K562 (cell line): ENCODE measurements around the gene PIGH. TPM values are rescaled to one million over a fixed set of nuclear protein-coding genes. Genes with fewer than 3 reads are reported as not detected.

Experiments used
- ATF2 ChIP-seq: sonication (generic); formaldehyde crosslinking; IDR thresholded peaks from 2 replicates; pipeline ENCODE4 v1.8.1; 2022; ENCODE audit warnings: missing genetic modification reagents
- CHCHD3 ChIP-seq: fragments of 250-450 bp; sonication (Bioruptor Pico); IDR thresholded peaks from 2 replicates; pipeline ENCODE4 v2.1.2; 2022; ENCODE audit warnings: mild to moderate bottlenecking
- E2F8 ChIP-seq: fragments of 450-650 bp; IDR thresholded peaks from 2 replicates; pipeline ENCODE4 v1.7.1; 2018; ENCODE audit warnings: mild to moderate bottlenecking, low read depth; ENCODE audit not compliant: partially characterized antibody
- EGR1 ChIP-seq: fragments of 450-650 bp; conservative IDR thresholded peaks from 2 replicates; pipeline ENCODE4 v1.6.1; 2017; ENCODE audit warnings: mild to moderate bottlenecking
- GABPB2 ChIP-seq: fragments of 250-450 bp; sonication (Bioruptor Pico); conservative IDR thresholded peaks from 2 replicates; pipeline ENCODE4 v1.5.1; 2021; ENCODE audit warnings: mild to moderate bottlenecking
- HMGN3 ChIP-seq: IDR thresholded peaks from 2 replicates; pipeline ENCODE4 v1.6.1; 2011; ENCODE audit warnings: borderline replicate concordance, low read depth, mild to moderate bottlenecking, mixed read lengths, low read length; ENCODE audit not compliant: insufficient read length; ENCODE audit errors: extremely low read depth
- HNRNPLL ChIP-seq: fragments of 200-400 bp; formaldehyde crosslinking; IDR thresholded peaks from 2 replicates; pipeline ENCODE4 v1.6.1; 2017; ENCODE audit warnings: low read length, low read depth, mild to moderate bottlenecking; ENCODE audit not compliant: poor library complexity, severe bottlenecking
- LEF1 ChIP-seq: fragments of 450-650 bp; IDR thresholded peaks from 2 replicates; pipeline ENCODE4 v1.6.1; 2016; ENCODE audit warnings: mild to moderate bottlenecking
- NFYB ChIP-seq: IDR thresholded peaks from 2 replicates; pipeline ENCODE4 v1.6.1; 2011; ENCODE audit warnings: mild to moderate bottlenecking, moderate library complexity; ENCODE audit not compliant: insufficient read length; ENCODE audit errors: extremely low read depth
- POLR2AphosphoS2 ChIP-seq: IDR thresholded peaks from 2 replicates; pipeline ENCODE4 v1.6.1; 2012; ENCODE audit warnings: low read length, improper control_type of control experiment
- RBM17 ChIP-seq: fragments of 200-400 bp; formaldehyde crosslinking; IDR thresholded peaks from 2 replicates; pipeline ENCODE4 v1.6.1; 2017; ENCODE audit warnings: low read depth, mild to moderate bottlenecking, low read length, borderline replicate concordance
- SIN3A ChIP-seq, 2 experiments: fragments of 150-350 bp in 1 of 2; IDR thresholded peaks; 2 replicates each; pipeline ENCODE4 v1.6.1; 2011 to 2016; ENCODE audit warnings: borderline replicate concordance in 2 of 2, low read depth in 2 of 2, low read length in 2 of 2, mild to moderate bottlenecking in 2 of 2, moderate library complexity in 2 of 2; ENCODE audit not compliant: control insufficient read depth in 1 of 2
- SIRT6 ChIP-seq: IDR thresholded peaks from one replicate; pipeline ENCODE4 v1.6.1; 2012; ENCODE audit warnings: low read depth, mild to moderate bottlenecking, control low read depth, inconsistent platforms, low read length, moderate library complexity
- SMARCE1 ChIP-seq: fragments of 450-650 bp; IDR thresholded peaks from 2 replicates; pipeline ENCODE4 v1.7.1; 2016; ENCODE audit warnings: mild to moderate bottlenecking
- SP2 ChIP-seq: IDR thresholded peaks from 2 replicates; pipeline ENCODE4 v1.6.1; 2011; ENCODE audit warnings: mild to moderate bottlenecking, low read depth, low read length, moderate library complexity; ENCODE audit not compliant: poor library complexity, severe bottlenecking; ENCODE audit errors: extremely low read depth
- ZNF143 ChIP-seq: sonication (generic); formaldehyde crosslinking; IDR thresholded peaks from 2 replicates; pipeline ENCODE4 v1.9.0; 2022; ENCODE audit warnings: mild to moderate bottlenecking, missing genetic modification reagents
- ZNF197 ChIP-seq: fragments of 200-800 bp; sonication (Bioruptor generic); IDR thresholded peaks from 2 replicates; pipeline ENCODE4 v1.6.1; 2016; ENCODE audit warnings: low read depth, missing genetic modification characterization, missing compliant biosample characterization
- polyA plus RNA-seq, 8 experiments: library from polyadenylated mRNA; depleted of rRNA in 4 of 8; stranded (reverse) in 5 of 8; unstranded in 3 of 8; fragments of >200 nt; fragmentation: Nextera tagmentation in 2 of 8; fragmentation: Illumina TruSeq in 1 of 8; extraction: Ambion mirVana in 2 of 8; extraction: Trizol in 1 of 8; gene quantifications; 2 replicates each; pipeline versions ENCODE4 v1.2.1 to v1.2.3, GENCODE V29; 2011 to 2014; ENCODE audit warnings: inconsistent platforms in 1 of 8, missing spikeins in 1 of 8
- total RNA-seq, 7 experiments: library from RNA; depleted of rRNA in 6 of 7; stranded (reverse); fragments of >200 nt in 6 of 7; fragmentation: Illumina TruSeq in 2 of 7; extraction: Trizol in 2 of 7; gene quantifications; 2 replicates each; pipeline versions ENCODE4 v1.2.1 to v1.2.3, GENCODE V29; 2011 to 2021; ENCODE audit warnings: low replicate concordance in 1 of 7
- TF ChIP-seq, protein P1 (sequence below): fragments of 150-350 bp; conservative IDR thresholded peaks from 2 replicates; pipeline ENCODE4 v1.6.1; 2014; ENCODE audit warnings: low read length
- TF ChIP-seq, protein P2 (sequence below): sonication (generic); formaldehyde crosslinking; IDR thresholded peaks from 2 replicates; pipeline ENCODE4 v1.8.0; 2022; ENCODE audit warnings: missing genetic modification reagents, mild to moderate bottlenecking, moderate library complexity, borderline replicate concordance

PIGH gene
- total and polyA plus RNA-seq, 9 of the 15 experiments (the other 6 are each of a cell fraction or from before 2014, with no cell fraction given) = 21.1 to 53.4 (median 24.7) TPM

GRCh38 chr14:67619446-67620216, 19.6 kb upstream of the PIGH start, which contains the start of gene ARG2 (continued):
- TF ChIP-seq, protein P1, sequence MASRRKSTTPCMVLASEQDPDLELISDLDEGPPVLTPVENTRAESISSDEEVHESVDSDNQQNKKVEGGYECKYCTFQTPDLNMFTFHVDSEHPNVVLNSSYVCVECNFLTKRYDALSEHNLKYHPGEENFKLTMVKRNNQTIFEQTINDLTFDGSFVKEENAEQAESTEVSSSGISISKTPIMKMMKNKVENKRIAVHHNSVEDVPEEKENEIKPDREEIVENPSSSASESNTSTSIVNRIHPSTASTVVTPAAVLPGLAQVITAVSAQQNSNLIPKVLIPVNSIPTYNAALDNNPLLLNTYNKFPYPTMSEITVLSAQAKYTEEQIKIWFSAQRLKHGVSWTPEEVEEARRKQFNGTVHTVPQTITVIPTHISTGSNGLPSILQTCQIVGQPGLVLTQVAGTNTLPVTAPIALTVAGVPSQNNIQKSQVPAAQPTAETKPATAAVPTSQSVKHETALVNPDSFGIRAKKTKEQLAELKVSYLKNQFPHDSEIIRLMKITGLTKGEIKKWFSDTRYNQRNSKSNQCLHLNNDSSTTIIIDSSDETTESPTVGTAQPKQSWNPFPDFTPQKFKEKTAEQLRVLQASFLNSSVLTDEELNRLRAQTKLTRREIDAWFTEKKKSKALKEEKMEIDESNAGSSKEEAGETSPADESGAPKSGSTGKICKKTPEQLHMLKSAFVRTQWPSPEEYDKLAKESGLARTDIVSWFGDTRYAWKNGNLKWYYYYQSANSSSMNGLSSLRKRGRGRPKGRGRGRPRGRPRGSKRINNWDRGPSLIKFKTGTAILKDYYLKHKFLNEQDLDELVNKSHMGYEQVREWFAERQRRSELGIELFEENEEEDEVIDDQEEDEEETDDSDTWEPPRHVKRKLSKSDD = no peak
- TF ChIP-seq GABPB2 (CRISPR knock-in tag) (no peak), HNRNPLL (peak; percentile 47), ZNF197 (CRISPR knock-in tag) (no peak), EGR1 (peak; percentile 52), SMARCE1 (0 out of 2 replicates have a peak, but pooled peaks have one; percentile 28), LEF1 (peak; percentile 17; the same call in 1 of the 2 replicates), E2F8 (peak; percentile 19), ZNF143 (CRISPR knock-in tag) (no peak), SIRT6 (no peak), NFYB (no peak), SP2 (no peak), HMGN3 (peak; percentile 49), SIN3A (IDR thresholded peaks at IDR 0.05; ENCODE audit: borderline replicate concordance in 2 of 2, control insufficient read depth in 1 of 2, low read depth in 2 of 2, low read length in 2 of 2) (peak in 1 of 2 experiments; percentile 35; a peak in 1 of 4 replicates), CHCHD3 (no peak), RBM17 (no peak), POLR2AphosphoS2 (no peak), ATF2 (CRISPR knock-in tag) (peak; percentile 99)
- TF ChIP-seq, protein P2, sequence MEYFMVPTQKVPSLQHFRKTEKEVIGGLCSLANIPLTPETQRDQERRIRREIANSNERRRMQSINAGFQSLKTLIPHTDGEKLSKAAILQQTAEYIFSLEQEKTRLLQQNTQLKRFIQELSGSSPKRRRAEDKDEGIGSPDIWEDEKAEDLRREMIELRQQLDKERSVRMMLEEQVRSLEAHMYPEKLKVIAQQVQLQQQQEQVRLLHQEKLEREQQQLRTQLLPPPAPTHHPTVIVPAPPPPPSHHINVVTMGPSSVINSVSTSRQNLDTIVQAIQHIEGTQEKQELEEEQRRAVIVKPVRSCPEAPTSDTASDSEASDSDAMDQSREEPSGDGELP (CRISPR knock-in tag) = peak; percentile 86
